GM10266 (cell line): ENCODE measurements around the gene CCDC157.
"Not testable (repeated sequence)": the region's sequence is repeated elsewhere in the genome, so short reads cannot be mapped to it uniquely, and the experiment has no call there.

Experiments used
- DNase-seq: peaks from one replicate; pipeline ENCODE4 v3.0.0; 2012; ENCODE audit errors: extremely low spot score
- TF ChIP-seq, protein P1 (sequence below): IDR thresholded peaks from 2 replicates; pipeline ENCODE4 v1.5.1; 2012; ENCODE audit warnings: mild to moderate bottlenecking, low read depth; ENCODE audit not compliant: control insufficient read depth, insufficient read depth; ENCODE audit errors: missing control alignments

Gene CCDC157

DNA sequence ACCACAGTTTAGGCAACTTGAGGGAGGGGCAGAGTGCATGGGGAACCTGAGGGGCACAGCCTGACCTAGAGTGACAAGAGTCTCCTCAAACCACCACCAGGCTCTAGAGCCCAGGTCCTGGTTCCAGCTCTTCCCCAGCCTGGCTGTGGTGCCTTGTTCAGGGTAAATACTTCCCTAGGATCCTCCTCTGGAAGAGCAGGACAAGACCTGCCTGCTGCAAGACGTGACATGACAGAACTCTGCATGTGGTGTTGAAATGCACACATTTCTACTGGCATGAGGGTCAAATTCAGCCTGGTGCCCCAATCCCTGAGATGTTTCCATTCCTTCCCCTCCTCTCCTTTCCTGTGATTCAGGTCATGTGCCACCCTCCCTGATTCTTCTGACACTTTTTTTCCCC, 43.4 kb downstream of the CCDC157 start:
- DNase-seq: no peak
- TF ChIP-seq, protein P1, sequence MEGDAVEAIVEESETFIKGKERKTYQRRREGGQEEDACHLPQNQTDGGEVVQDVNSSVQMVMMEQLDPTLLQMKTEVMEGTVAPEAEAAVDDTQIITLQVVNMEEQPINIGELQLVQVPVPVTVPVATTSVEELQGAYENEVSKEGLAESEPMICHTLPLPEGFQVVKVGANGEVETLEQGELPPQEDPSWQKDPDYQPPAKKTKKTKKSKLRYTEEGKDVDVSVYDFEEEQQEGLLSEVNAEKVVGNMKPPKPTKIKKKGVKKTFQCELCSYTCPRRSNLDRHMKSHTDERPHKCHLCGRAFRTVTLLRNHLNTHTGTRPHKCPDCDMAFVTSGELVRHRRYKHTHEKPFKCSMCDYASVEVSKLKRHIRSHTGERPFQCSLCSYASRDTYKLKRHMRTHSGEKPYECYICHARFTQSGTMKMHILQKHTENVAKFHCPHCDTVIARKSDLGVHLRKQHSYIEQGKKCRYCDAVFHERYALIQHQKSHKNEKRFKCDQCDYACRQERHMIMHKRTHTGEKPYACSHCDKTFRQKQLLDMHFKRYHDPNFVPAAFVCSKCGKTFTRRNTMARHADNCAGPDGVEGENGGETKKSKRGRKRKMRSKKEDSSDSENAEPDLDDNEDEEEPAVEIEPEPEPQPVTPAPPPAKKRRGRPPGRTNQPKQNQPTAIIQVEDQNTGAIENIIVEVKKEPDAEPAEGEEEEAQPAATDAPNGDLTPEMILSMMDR: no peak

DNA sequence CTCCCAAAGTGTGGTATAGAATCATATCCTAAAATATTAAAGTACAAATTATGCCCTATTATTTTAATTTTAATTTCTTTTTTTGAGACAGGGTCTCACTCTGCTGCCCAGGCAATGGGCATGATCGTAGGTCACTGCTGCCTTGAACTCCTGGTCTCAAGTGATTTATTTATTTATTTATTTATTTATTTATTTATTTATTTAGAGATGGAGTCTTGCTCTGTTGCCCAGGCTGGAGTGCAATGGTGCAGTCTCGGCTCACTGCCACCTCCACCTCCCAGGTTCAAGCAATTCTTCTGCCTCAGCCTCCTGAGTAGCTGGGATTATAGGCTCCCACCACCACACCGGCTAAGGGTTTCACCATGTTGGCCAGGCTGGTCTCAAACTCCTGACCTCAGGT, 44.2 kb downstream of the CCDC157 start:
- not testable (repeated sequence) for DNase-seq

DNA sequence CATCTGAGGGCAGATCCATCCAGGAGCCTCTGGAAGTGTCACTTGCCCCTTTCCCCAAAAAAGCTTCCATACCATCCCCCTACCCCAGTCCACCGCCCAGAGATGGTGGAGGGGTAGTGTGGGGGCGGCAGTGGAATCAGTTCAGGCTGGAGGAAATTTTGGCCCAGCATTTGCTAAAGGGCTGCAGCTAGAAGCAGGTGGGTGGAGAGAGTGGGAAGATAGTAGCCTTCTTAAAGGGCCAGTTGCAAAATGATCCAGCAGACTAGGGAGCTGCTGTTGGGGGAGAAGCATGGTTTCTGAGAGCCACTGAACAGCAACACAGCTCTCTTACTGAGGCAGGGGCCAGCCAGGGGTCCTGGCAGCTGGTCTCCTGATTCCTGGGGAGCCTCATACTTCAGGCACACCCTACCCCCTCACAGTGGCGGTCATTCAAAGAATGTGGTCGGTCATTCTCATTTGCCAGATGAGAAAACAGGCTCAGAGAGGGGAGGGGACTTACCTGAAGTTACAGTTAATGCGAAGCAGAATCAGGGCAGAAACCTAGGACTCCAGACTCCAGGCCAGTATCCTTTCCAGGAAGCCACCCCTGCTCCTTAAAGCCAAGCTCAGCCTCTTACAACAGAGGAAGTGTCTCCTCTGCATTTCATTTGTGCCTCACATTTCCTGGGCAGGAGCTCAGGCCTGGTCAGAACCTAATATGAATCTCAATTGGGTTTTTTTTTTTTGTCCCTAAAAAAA, 45.4 kb downstream of the CCDC157 start:
- TF ChIP-seq, protein P1: no peak
- DNase-seq: peak; percentile 38

DNA sequence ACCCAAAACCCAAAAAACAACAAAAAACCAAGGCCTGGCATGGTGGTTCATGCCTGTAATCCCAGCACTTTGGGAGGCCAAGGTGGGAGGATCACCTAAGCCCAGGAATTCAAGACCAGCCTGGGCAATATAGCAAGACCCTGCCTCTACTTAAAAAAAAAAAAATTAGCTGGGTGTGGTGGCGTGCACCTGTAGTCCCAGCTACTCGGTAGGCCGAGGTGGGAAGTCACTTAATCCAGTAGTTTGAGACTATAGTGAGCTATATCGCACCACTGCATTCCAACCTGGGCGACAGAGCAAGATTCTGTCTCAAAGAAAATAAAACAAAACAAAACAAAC, 45.9 kb downstream of the CCDC157 start:
- not testable (repeated sequence) for DNase-seq

DNA sequence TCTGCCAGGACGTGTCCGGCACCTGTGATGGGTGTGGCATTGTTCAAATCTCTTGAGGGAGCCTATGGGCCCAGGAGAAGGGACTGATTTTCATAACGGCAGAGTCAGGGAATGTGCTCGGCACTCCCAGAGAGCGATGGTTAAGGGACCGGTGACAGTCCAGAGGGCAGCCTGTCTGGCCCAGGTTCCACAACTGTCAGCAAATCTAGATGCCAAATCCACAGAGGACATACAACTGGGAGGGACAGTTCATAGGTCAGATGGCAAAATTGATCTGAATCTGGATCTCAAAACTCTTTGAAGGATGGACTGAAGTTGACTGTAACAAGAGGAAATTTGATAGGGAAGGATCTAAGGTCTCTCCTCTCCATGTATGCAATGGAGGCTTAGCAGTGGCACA, 47.5 kb downstream of the CCDC157 start:
- DNase-seq: no peak
- TF ChIP-seq, protein P1: no peak

DNA sequence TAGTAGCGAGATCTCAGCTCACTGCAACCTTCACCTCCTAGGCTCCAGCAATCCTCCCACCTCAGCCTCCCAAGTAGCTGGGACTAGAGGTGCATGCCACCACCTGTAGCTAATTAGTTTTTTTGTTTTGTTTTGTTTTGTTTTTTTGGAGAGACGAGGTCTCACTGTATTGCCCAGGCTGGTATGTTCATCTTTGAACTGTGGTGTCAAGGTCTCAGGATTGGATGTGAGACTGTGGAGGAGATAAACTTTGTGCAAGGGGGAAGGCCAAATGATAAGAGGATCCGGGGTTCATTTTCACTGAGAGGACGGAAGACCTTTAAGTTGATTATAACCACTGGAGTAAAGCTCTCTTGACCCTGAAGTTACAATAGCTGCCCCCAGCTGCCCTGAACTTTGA, 48.9 kb downstream of the CCDC157 start:
- no peak for DNase-seq

DNA sequence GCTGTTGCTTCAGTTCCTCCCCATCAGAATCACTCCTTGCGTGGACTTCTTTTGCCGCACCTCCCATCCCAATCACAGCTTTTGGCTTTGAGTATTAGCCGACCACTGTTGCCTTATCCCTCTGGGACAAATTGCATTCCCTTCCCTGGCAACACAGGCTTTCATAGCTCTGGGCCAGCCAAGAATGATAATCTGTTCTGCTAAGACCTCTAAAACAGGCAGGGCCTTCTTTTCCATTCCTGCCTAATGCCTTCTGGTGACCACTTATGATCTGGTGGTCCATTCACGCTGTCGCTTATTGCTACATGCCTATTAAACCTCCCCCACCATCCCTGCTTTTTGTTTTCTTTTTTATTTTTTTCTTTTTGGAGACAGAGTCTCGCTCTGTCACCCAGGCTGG, 49.6 kb downstream of the CCDC157 start:
- TF ChIP-seq, protein P1: no peak
- no peak for DNase-seq

More for the DNA sequence above, 48.9 kb downstream of the CCDC157 start:
- TF ChIP-seq, protein P1: no peak

DNA sequence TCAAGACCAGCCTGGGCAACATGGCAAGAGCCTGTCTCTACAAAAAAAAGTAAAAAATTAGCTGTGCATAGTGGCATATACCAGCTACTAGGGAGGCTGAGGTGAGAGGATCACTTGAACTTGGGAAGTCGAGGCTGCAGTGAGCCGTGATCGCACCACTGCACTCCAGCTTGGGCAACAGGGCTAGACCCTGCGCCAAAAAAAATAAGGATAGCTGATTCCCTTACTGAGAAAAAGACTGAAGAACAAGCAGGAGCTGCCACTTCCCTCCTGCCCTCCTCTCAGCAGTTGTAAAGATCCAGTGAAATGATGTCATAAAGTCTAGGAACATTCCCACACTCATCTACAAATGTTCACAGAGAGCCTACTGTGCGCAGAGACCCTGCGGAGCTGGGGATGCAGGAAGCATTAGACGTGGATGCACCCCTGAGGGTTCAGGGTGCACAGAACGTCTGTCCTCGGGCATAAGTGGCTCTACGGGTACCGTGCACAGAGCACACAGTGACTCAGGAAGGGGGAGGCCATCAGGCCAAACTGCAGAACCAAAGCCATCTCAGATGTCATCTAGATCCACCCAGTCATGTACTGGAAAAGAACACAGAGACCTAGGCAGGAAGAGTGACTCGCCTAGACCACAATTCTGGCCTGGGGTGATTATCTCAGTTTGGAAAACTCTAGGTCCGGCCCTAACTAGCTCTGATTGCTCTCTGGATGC, 51.7 kb downstream of the CCDC157 start:
- DNase-seq: no peak
- TF ChIP-seq, protein P1: no peak
